GM10847 (cell line): Measurements from ENCODE around the gene SCEL.

Experiments used
- POLR2A ChIP-seq: IDR thresholded peaks from 2 replicates; pipeline ENCODE4 v1.6.1; 2011; ENCODE audit not compliant: insufficient read length; ENCODE audit errors: extremely low read depth

SCEL gene

GRCh38 chr13:77583581-77583980 is 48.1 kb downstream of the SCEL start:
- no peak for TF ChIP-seq POLR2A

GRCh38 chr13:77584106-77584505 is 48.6 kb downstream of the SCEL start:
- no peak for TF ChIP-seq POLR2A

GRCh38 chr13:77595166-77595810 is 59.8 kb downstream of the SCEL start:
- TF ChIP-seq POLR2A, result no peak

DNA sequence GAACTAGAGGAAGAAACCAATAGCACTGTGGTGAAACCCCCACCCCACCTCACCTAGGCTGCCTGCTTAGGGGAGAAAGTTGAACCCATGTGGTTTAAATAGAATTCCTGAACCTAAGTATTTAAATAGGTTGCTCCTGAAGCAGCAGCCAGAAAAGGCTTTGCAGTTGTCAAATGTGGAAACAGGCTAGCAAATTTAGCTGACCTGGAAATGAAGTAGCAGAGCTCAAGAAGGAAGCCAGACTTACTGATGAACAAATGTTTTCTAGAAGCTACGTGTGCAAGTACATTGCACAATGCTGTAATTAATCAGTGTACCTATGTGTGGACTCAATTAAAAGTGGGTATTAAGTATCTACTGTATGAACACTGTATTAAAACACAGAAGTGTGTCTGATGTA is 61.3 kb downstream of the SCEL start:
- no peak for TF ChIP-seq POLR2A

DNA sequence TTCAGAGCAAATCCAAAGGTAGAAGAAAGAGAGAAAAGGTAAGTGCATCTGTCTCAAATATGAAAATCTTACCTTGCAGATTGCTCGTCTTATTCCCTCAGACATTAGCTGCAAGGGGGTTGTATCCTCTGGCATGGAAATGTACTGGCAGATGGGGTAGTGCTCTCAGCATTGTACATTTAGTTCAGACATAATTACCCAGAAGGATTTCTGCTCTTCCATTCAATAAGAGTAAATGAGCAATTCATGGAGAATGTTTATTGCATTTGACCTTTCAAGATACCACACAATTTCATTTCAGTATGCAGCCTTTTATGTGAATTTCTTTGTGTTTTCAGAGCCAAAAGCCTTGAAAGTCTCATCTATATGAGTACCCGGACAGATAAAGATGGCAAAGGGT is 63.8 kb downstream of the SCEL start:
- TF ChIP-seq POLR2A, result no peak

DNA sequence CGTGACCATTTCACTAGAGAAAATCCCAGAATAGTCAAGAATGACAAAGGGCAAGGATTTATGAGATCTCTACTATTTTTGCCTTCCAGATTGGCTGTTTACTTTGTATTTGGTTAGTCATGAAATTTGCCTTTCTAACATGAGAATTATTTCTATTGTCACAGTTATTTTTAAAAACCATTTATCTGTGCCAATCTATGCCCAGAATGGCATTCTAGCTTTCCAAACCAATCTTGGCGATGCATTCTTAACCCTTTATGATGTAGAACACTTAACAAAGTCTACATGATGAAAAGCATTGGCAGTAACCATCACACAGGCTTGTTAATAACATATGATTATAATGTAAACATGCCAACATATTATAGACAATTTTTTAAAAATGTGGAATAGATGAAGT is 65.2 kb downstream of the SCEL start:
- no peak for TF ChIP-seq POLR2A

DNA sequence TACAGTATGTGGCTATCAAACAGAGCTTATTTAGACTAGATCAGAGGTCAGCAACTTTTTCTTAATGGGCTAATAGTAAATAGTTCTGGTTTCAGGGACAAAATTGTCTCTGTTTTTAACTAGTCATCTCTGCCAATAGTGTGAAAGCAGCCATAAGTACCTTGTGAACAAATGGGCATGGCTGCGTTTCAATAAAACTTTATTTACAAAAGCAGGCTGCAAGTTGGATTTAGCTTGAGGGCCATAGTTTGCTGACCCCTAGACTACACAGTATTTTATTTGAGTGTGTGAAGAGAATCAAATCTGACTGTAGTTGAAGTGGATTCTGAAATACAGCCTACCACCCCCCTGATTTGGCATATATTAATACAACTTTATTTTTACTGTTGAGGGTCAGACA is 75.6 kb downstream of the SCEL start:
- TF ChIP-seq POLR2A, result no peak

DNA sequence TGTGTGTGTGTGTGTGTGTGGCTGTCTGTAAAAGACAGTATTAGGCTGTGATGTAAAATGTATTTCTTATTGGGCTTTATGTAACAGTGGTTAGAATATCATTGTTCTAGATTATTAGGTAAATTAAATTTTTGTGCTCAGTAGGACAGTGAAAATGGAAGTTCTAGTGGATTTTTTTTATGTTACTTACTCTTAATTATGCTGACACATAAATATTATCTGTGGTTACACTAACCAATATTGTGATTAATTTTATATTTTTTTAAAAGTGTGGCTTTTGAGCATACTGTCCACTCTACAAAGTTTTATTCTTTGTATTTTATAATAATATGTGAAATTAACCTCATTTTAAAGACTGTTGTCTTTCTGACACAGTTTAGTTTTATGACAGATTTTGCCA is 80.5 kb downstream of the SCEL start:
- no peak for TF ChIP-seq POLR2A

DNA sequence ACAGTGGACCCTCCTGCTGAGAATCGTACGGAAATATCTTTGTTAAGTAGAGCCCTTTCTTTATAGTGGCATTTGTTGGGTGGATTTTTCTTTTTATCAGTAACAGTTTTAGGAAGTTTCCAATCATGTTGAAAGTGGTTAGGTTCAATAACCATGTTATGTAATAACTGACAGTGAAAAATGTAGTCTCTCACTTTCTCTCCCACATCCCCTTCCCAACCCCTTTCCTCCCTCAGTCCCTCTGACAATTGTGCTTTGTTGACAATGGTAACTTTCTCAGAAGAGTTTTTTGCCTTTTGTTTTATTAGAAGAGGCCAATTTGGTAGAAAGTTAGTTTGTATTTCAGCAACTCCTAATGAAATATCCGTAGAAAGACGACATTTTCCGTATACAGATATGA is 84.1 kb downstream of the SCEL start:
- no peak for TF ChIP-seq POLR2A

DNA sequence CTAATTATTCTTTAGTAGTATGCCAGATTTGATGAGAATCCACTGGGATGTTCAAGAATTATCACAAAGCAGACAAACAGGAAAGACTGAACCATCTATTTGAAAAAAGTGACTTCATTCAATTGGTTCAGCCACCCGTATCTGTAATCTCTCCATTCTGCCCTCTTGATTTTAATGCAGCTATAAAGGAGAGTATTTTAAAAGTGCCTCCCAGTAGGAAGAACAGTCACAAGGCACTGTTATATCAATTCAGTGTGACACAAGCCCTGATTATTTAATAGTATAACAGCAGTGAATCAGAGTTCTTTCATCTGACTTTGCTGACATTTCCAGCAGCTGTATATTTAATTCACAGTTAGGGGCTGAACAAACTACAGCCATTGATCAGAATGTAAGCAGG is 84.6 kb downstream of the SCEL start:
- TF ChIP-seq POLR2A, result no peak

DNA sequence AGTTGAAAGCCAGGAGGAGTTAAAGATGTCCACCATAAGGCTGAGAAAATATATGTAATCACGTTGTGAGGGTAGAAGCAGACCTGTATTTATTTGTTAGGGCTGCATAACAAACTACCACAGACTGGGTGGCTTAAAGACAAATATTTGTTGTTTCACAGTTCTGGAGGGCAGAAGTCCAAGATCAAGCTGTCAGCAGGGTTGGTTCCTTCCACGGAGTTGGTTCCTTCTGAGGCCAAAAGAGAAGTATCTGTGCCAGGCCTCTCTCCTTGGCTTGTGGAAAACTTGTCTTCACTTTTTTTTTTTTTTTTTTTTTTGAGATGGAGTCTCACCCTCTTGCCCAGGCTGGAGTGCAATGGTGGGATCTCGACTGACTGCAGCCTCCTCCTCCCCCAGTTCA is 88.3 kb downstream of the SCEL start:
- TF ChIP-seq POLR2A, result no peak

- no peak for TF ChIP-seq POLR2A
Measured at GRCh38 chr13:77628170-77628569, 92.7 kb downstream of the SCEL start.

DNA sequence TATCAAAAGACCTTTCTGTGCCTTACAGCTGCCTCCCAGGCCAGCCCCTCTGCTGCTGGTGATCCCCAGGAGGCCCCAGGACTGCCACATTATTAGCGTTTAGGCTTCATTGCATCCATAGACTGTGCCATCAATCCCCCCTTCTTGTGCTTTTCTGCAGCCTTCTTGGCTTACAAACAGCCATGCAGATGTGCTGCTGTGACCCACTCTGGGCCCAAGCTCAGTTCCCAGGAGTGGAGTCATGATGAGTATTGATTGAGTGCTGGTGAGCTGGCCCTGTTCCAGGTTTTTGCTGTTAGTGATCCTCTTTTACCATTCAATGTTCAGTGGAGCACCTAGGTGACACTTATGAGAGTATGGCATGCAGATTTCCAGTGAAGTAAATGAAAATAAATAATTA is 102.1 kb downstream of the SCEL start:
- no peak for TF ChIP-seq POLR2A

GRCh38 chr13:77650409-77650808 is 114.9 kb downstream of the SCEL start:
- no peak for TF ChIP-seq POLR2A

DNA sequence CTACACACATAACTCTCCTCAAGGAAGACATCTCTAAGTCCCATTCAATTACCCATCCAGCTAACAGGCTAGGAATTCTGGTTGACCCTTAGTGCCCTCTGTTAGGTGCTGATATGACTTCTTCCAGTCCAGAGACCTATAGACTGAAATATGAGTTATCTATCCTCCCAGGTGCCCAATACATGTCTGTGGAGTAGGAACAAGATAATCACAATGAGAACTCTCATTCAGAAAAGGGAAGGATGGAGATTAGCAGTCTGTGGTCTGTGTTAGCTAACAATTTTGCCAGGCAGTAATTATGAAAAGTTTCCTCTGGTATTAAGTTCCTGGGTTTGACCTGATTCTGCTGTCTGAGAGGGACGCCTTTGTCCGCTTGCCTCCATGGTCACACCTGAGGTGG is 117.8 kb downstream of the SCEL start:
- TF ChIP-seq POLR2A, result no peak

DNA sequence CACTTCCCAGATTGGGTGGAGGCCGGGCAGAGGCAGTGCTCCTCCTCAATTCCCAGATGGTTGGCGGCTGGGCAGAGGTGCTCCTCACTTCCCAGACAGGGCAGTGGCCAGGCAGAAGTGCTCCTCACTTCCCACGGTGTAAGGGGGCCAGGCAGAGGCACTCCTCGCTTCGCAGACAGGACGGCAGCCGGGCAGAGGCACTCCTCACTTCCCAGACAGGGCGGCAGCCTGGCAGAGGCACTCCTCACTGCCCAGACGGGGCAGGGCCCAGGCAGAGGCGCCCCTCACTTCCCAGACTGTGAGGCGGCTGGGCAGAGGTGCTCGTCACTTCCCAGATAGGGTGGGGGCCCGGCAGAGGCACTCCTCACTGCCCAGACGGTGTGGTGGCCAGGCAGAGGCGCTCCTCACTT is 125.3 kb downstream of the SCEL start:
- TF ChIP-seq POLR2A, result no peak

- no peak for TF ChIP-seq POLR2A
Measured at GRCh38 chr13:77674852-77675251, 139.3 kb downstream of the SCEL start.

DNA sequence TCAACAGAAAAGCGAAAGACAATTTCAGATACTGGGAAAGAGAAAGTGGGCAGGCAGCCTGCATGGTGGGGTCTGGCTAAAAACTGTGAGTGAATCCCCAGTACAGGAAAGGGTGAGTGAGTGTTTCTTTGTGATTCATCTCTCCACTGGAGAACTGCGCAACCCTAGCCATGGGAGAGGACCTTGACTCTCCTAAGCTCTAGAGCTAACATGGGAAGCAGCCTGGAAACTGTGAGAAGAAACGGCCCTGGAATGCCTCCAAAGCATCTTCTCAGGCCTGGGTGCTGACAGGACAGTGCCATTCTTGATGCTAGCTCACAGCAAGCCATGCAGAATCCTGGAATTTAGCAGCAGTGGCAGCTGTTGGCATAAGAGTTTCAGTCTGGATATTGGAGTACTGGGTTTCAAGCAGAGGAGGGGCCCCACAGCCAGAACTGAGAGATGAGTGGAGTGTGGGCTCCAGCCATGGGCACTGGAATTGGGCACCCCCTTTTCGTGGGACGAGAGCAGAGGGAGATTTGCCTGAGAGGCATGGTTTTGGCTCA is 143.3 kb downstream of the SCEL start:
- TF ChIP-seq POLR2A, result no peak

DNA sequence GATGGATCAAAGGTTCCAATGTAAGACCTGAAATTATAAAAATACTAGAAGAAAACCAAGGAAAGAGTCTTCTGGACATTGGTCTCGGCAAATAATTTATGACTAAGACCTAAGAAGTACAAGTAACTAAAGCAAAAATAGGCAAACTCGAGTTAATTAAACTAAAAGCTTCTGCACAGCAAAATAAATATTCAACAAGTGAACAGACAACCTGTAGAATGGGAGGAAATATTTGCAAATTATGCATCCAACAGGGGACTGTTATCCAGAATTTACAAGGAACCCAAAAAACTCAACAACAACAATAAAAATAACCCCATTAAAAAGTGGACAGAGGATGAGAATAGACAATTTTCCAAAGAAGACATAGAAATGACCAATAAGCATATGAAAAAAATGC is 152.3 kb downstream of the SCEL start:
- TF ChIP-seq POLR2A, result no peak
